Endothelial cell of umbilical vein (primary cell): ENCODE results near the gene SLC7A8. TPM values are rescaled to one million over a fixed set of nuclear protein-coding genes. Genes with fewer than 3 reads are reported as not detected.

ENCODE experiments used
- BruUV-seq: library from RNA; stranded (reverse); fragments of 400-500 nt; replicated peaks from 2 replicates; lab custom pipeline; 2021; lab: Mats Ljungman, UMichigan
- CTCF ChIA-PET: fragments of 300-600, 350-600 bp; sonication (Branson Sonifier 250); formaldehyde crosslinking; loops from one replicate; lab custom pipeline; 2021; ENCODE audit warnings: antibody characterized with exemption, inconsistent platforms; lab: Charles Lee
- POLR2A ChIA-PET: fragments of 300-600, 350-600 bp; sonication (Branson Sonifier 250); formaldehyde crosslinking; loops from one replicate; lab custom pipeline; 2021; ENCODE audit warnings: antibody characterized with exemption, inconsistent platforms; lab: Charles Lee
- DNase-seq: peaks from one replicate; pipeline ENCODE4 v3.0.0-alpha.2; 2011; ENCODE audit warnings: low read depth, low spot score
- FAIRE-seq: peaks from 2 replicates; lab custom pipeline; 2011; peaks lifted over from hg19 to GRCh38; lab: Jason Lieb, UNC
- H2AFZ ChIP-seq: 2 replicates; pipeline ENCODE4 v1.6.0; 2012; ENCODE audit warnings: low read depth, low read length, control low read depth, inconsistent platforms
- H3K27ac ChIP-seq: 2 replicates; pipeline ENCODE4 v1.5.1; 2011; ENCODE audit warnings: low read depth, mild to moderate bottlenecking, control low read depth, low read length, moderate library complexity; ENCODE audit not compliant: insufficient read depth
- H3K27me3 ChIP-seq, 2 experiments: 2 replicates each; pipeline versions ENCODE4 v1.6.0 to v1.6.1; 2011; ENCODE audit warnings: low read length in 2 of 2, mixed read lengths in 1 of 2; ENCODE audit not compliant: control insufficient read depth in 2 of 2, insufficient read depth in 2 of 2
- H3K36me3 ChIP-seq, 2 experiments: 2 replicates in 1 of 2; 3 replicates in 1 of 2; pipeline ENCODE4 v1.5.1; 2011; ENCODE audit warnings: low read length in 2 of 2, mild to moderate bottlenecking in 1 of 2, moderate library complexity in 1 of 2; ENCODE audit not compliant: control insufficient read depth in 2 of 2, insufficient read depth in 2 of 2; ENCODE audit errors: extremely low read depth in 1 of 2
- H3K4me1 ChIP-seq: 3 replicates; pipeline ENCODE4 v1.5.1; 2011; ENCODE audit warnings: mild to moderate bottlenecking, low read length; ENCODE audit not compliant: control insufficient read depth, insufficient read depth; ENCODE audit errors: extremely low read depth
- H3K4me2 ChIP-seq: 2 replicates; pipeline ENCODE4 v1.6.1; 2011; ENCODE audit warnings: low read length, control low read depth, mixed read lengths; ENCODE audit not compliant: insufficient read depth
- H3K4me3 ChIP-seq, 3 experiments: fragments of 200-600 bp in 1 of 3; sonication (generic), shearing (Covaris generic) in 1 of 3; replicated peaks in 1 of 3; 2 replicates each; pipeline ENCODE4 v1.5.1; 2011 to 2016; ENCODE audit warnings: control low read depth in 3 of 3, low read length in 3 of 3, mild to moderate bottlenecking in 2 of 3, inconsistent platforms in 1 of 3, low read depth in 1 of 3, moderate library complexity in 1 of 3; ENCODE audit not compliant: insufficient read depth in 1 of 3
- H3K79me2 ChIP-seq: 2 replicates; pipeline ENCODE4 v1.6.0; 2012; ENCODE audit warnings: low read length, inconsistent platforms; ENCODE audit not compliant: control insufficient read depth, insufficient read depth
- H3K9ac ChIP-seq: replicated peaks from 2 replicates; pipeline ENCODE3; 2011; ENCODE audit warnings: low read length, control low read depth; ENCODE audit not compliant: insufficient read depth; ENCODE audit errors: extremely low read depth
- H3K9me1 ChIP-seq: replicated peaks from 3 replicates; pipeline ENCODE4 v1.6.0; 2011; ENCODE audit warnings: mild to moderate bottlenecking, low read length; ENCODE audit not compliant: control insufficient read depth, insufficient read depth; ENCODE audit errors: extremely low read depth
- H3K9me3 ChIP-seq: replicated peaks from 2 replicates; pipeline ENCODE4 v1.5.1; 2012; ENCODE audit warnings: low read length, inconsistent platforms; ENCODE audit not compliant: control insufficient read depth, insufficient read depth
- H4K20me1 ChIP-seq: replicated peaks from 2 replicates; pipeline ENCODE3; 2011; ENCODE audit warnings: mild to moderate bottlenecking, low read length; ENCODE audit not compliant: control insufficient read depth, insufficient read depth; ENCODE audit errors: extremely low read depth
- EZH2 ChIP-seq: IDR thresholded peaks from 2 replicates; pipeline ENCODE4 v1.6.1; 2012; ENCODE audit warnings: borderline replicate concordance, low read depth, mild to moderate bottlenecking, moderate library complexity, low read length, inconsistent platforms; ENCODE audit not compliant: severe bottlenecking
- GATA2 ChIP-seq: IDR thresholded peaks from 2 replicates; pipeline ENCODE4 v1.7.0; 2011; ENCODE audit warnings: low read depth, mild to moderate bottlenecking, moderate library complexity, mixed read lengths, low read length; ENCODE audit not compliant: insufficient read length, insufficient read depth
- JUN ChIP-seq: IDR thresholded peaks from 2 replicates; pipeline ENCODE4 v1.6.1; 2011; ENCODE audit warnings: borderline replicate concordance, low read depth; ENCODE audit not compliant: insufficient read length, insufficient read depth
- MAX ChIP-seq: IDR thresholded peaks from 2 replicates; pipeline ENCODE4 v1.6.1; 2011; ENCODE audit not compliant: insufficient read depth, insufficient read length
- dilution Hi-C: fragments of 300-500 bp; cut with MboI; formaldehyde crosslinking; loops from one replicate; pipeline ENCODE4 v1.15.0; 2019; ENCODE audit warnings: low sequenced_read_pairs; ENCODE audit not compliant: extremely low pct_ligation_motif_present
- intact Hi-C: fragments of 100-400 bp; cut with micrococcal nuclease; formaldehyde crosslinking; loops from one replicate; pipeline ENCODE4 v1.10.0; 2022
- polyA plus RNA-seq, 4 experiments: library from polyadenylated mRNA; depleted of rRNA in 3 of 4; stranded (reverse) in 3 of 4; unstranded in 1 of 4; fragments of >200 nt; gene quantifications; 2 replicates each; pipeline versions ENCODE4 v1.2.1 to v1.2.3, GENCODE V29; 2011 to 2012; ENCODE audit warnings: missing spikeins in 1 of 4
- total RNA-seq: library from RNA; stranded (reverse); gene quantifications from 2 replicates; pipeline ENCODE4 v1.2.3, GENCODE V29; 2021
- TF ChIP-seq, protein P1 (sequence below), 2 donors: IDR thresholded peaks; 1 replicate in 1 of 2; 2 replicates in 1 of 2; pipeline ENCODE4 v1.5.1; 2011; ENCODE audit warnings: low read length in 2 of 2, mild to moderate bottlenecking in 2 of 2, moderate library complexity in 2 of 2, control low read depth in 1 of 2, inconsistent platforms in 1 of 2, low read depth in 1 of 2; ENCODE audit not compliant: insufficient read depth in 1 of 2; ENCODE audit errors: extremely low read depth in 1 of 2

Gene SLC7A8
- total and polyA plus RNA-seq, 2 donors (not counting 3 experiments of a cell fraction or from before 2014, with no cell fraction given), result 0.76 to 1.1 TPM

DNA sequence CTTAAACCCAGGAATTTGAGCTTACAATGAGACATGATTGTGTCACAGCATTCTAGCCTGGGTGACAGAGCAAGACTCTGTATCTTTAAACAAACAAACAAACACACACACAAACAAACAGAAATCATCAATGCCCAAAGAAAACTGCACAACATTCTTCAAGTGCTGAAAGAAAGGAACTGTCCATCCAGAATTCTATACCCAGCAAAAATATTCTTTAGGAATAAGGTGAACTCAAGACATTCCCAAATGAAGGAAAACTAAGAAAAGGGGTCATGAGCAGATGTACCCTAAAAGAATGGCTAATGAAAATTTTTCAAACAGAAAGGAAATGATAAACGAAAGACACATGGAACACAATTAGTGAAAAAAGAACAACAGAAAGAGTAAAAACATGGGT is 32.0 kb upstream of the SLC7A8 start:
- Histone ChIP-seq H4K20me1 (no peaks in the 10 kb centered on the region), H3K4me1 (no peaks in the 10 kb centered on the region), H3K27me3 (no peaks in the 10 kb centered on the region), H3K9ac (no peak overlapping the region), H3K4me2 (no peak overlapping the region), H3K4me3 (no peak overlapping the region), H3K27ac (no peak overlapping the region), H3K36me3 (no peaks in the 10 kb centered on the region), H3K79me2 (no peaks in the 10 kb centered on the region), H3K9me1 (no peaks in the 10 kb centered on the region), H3K9me3 (no peaks in the 10 kb centered on the region), H2AFZ (no peak overlapping the region)
- dilution Hi-C loops (no loop called here), intact Hi-C loops (no loop called here)
- DNase-seq (no peak), FAIRE-seq (no peak)
- CTCF ChIA-PET, result no interaction called here
- POLR2A ChIA-PET, result no interaction called here
- BruUV-seq, result no TSS peak
- TF ChIP-seq, protein P1, sequence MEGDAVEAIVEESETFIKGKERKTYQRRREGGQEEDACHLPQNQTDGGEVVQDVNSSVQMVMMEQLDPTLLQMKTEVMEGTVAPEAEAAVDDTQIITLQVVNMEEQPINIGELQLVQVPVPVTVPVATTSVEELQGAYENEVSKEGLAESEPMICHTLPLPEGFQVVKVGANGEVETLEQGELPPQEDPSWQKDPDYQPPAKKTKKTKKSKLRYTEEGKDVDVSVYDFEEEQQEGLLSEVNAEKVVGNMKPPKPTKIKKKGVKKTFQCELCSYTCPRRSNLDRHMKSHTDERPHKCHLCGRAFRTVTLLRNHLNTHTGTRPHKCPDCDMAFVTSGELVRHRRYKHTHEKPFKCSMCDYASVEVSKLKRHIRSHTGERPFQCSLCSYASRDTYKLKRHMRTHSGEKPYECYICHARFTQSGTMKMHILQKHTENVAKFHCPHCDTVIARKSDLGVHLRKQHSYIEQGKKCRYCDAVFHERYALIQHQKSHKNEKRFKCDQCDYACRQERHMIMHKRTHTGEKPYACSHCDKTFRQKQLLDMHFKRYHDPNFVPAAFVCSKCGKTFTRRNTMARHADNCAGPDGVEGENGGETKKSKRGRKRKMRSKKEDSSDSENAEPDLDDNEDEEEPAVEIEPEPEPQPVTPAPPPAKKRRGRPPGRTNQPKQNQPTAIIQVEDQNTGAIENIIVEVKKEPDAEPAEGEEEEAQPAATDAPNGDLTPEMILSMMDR (IDR thresholded peaks at IDR 0.05; ENCODE audit: extremely low read depth in 1 of 2, insufficient read depth in 1 of 2, low read depth in 1 of 2, low read length in 2 of 2), result no peak
- TF ChIP-seq EZH2, result no peak
- no peak for TF ChIP-seq MAX
- TF ChIP-seq GATA2, result no peak
- no peak for TF ChIP-seq JUN
